Panc1 (cell line): ENCODE measurements around the gene DUSP16. TPM values are rescaled to one million over a fixed set of nuclear protein-coding genes. Genes with fewer than 3 reads are reported as not detected.

Source experiments
- ATAC-seq: fragments of 200-7000 bp; cut with Tn5 transposase; 2 replicates; pipeline ENCODE4 v1.9.1; 2020; ENCODE audit warnings: mild to moderate bottlenecking, moderate library complexity
- BruUV-seq: library from RNA; stranded (reverse); fragments of 400-500 nt; replicated peaks from 2 replicates; lab custom pipeline; 2021; lab: Mats Ljungman, UMichigan
- CTCF ChIA-PET: fragments of 300-600 bp; sonication (Branson Sonifier 250); formaldehyde crosslinking; loops from one replicate; lab custom pipeline; 2022; ENCODE audit warnings: antibody characterized with exemption; lab: Charles Lee
- POLR2A ChIA-PET: fragments of 300-600 bp; sonication (Branson Sonifier 250); formaldehyde crosslinking; loops from one replicate; lab custom pipeline; 2022; ENCODE audit warnings: antibody characterized with exemption; lab: Charles Lee
- DNase-seq: peaks from one replicate; pipeline ENCODE4 v3.0.0-alpha.2; 2010; ENCODE audit warnings: low read depth, low spot score
- H3K27ac ChIP-seq: 2 replicates; pipeline ENCODE4 v1.5.1; 2011; ENCODE audit warnings: mild to moderate bottlenecking, low read length, inconsistent platforms
- H3K27me3 ChIP-seq: fragments of 200-500 bp; sonication (Bioruptor generic); 2 replicates; pipeline ENCODE4 v1.6.0; 2014; ENCODE audit warnings: low read length, inconsistent platforms; ENCODE audit not compliant: control insufficient read depth, insufficient read depth
- H3K36me3 ChIP-seq: fragments of 200-500 bp; sonication (Bioruptor generic); 2 replicates; pipeline ENCODE4 v1.5.1; 2014; ENCODE audit warnings: inconsistent platforms, mild to moderate bottlenecking, low read length, moderate library complexity; ENCODE audit not compliant: control insufficient read depth, insufficient read depth
- H3K4me1 ChIP-seq: 2 replicates; pipeline ENCODE4 v1.5.1; 2011; ENCODE audit warnings: inconsistent platforms, mild to moderate bottlenecking, low read length, moderate library complexity; ENCODE audit not compliant: control insufficient read depth, insufficient read depth
- H3K4me3 ChIP-seq, 2 experiments: 2 replicates each; pipeline ENCODE4 v1.5.1; 2011 to 2012; ENCODE audit warnings: low read depth in 2 of 2, low read length in 2 of 2, mild to moderate bottlenecking in 2 of 2, inconsistent platforms in 1 of 2, moderate library complexity in 1 of 2
- H3K9me3 ChIP-seq: fragments of 200-500 bp; sonication (Bioruptor generic); 2 replicates; pipeline ENCODE4 v1.5.1; 2014; ENCODE audit warnings: low read depth, mild to moderate bottlenecking, inconsistent platforms, low read length, moderate library complexity; ENCODE audit not compliant: control insufficient read depth, insufficient read depth
- POLR2AphosphoS5 ChIP-seq: IDR thresholded peaks from 2 replicates; pipeline ENCODE4 v1.6.1; 2012; ENCODE audit warnings: mild to moderate bottlenecking, low read depth, low read length, moderate library complexity
- SIN3A ChIP-seq: IDR thresholded peaks from 2 replicates; pipeline ENCODE4 v1.6.1; 2012; ENCODE audit warnings: low read depth, mild to moderate bottlenecking, low read length, moderate library complexity, borderline replicate concordance; ENCODE audit not compliant: insufficient read depth
- TCF7L2 ChIP-seq: IDR thresholded peaks from 2 replicates; pipeline ENCODE4 v1.6.1; 2011; ENCODE audit warnings: mild to moderate bottlenecking, low read depth, low read length, inconsistent platforms
- in situ Hi-C: cut with HindIII; loops from 2 replicates; pipeline ENCODE4 v1.10.0; 2016; ENCODE audit warnings: low sequenced_read_pairs, low pct_unique_long_range_greater_than_20kb
- intact Hi-C: fragments of 100-400 bp; cut with micrococcal nuclease; formaldehyde crosslinking; loops from one replicate; pipeline ENCODE4 v1.10.0; 2022; ENCODE audit not compliant: unreplicated experiment
- total RNA-seq: library from RNA; stranded (reverse); gene quantifications from one replicate; pipeline ENCODE4 v1.2.1, GENCODE V29; 2021; ENCODE audit not compliant: unreplicated experiment
- TF ChIP-seq, protein P1 (sequence below): fragments of 450-650 bp; IDR thresholded peaks from 2 replicates; pipeline ENCODE4 v1.5.1; 2017; ENCODE audit warnings: mild to moderate bottlenecking
- TF ChIP-seq, protein P2 (sequence below), 2 experiments: IDR thresholded peaks; 2 replicates each; pipeline ENCODE4 v1.6.1; 2011 to 2012; ENCODE audit warnings: low read depth in 2 of 2, control low read depth in 1 of 2, low read length in 1 of 2, mild to moderate bottlenecking in 1 of 2, moderate library complexity in 1 of 2; ENCODE audit not compliant: insufficient read depth in 1 of 2

Gene DUSP16
- total RNA-seq, 1 experiment from 2014 or later = 12.9 TPM

- no peak for DNase-seq
- no peak for ATAC-seq
- Histone ChIP-seq H3K9me3 (no peaks in the 10 kb centered on the region), H3K4me1 (peaks cover 10% of the 10 kb centered on the region), H3K27me3 (no peaks in the 10 kb centered on the region), H3K4me3 (no peak overlapping the region), H3K27ac (no peak overlapping the region), H3K36me3 (no peaks in the 10 kb centered on the region; the same call in 1 of the 2 replicates)
- in situ Hi-C loops = no loop called here
- intact Hi-C loops = no loop called here
- CTCF ChIA-PET = no interaction called here
- POLR2A ChIA-PET = no interaction called here
- no TSS peak for BruUV-seq
- TF ChIP-seq TCF7L2 = no peak
- no peak for TF ChIP-seq SIN3A
- TF ChIP-seq POLR2AphosphoS5 = no peak
- TF ChIP-seq, protein P1, sequence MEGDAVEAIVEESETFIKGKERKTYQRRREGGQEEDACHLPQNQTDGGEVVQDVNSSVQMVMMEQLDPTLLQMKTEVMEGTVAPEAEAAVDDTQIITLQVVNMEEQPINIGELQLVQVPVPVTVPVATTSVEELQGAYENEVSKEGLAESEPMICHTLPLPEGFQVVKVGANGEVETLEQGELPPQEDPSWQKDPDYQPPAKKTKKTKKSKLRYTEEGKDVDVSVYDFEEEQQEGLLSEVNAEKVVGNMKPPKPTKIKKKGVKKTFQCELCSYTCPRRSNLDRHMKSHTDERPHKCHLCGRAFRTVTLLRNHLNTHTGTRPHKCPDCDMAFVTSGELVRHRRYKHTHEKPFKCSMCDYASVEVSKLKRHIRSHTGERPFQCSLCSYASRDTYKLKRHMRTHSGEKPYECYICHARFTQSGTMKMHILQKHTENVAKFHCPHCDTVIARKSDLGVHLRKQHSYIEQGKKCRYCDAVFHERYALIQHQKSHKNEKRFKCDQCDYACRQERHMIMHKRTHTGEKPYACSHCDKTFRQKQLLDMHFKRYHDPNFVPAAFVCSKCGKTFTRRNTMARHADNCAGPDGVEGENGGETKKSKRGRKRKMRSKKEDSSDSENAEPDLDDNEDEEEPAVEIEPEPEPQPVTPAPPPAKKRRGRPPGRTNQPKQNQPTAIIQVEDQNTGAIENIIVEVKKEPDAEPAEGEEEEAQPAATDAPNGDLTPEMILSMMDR = no peak
- TF ChIP-seq, protein P2, sequence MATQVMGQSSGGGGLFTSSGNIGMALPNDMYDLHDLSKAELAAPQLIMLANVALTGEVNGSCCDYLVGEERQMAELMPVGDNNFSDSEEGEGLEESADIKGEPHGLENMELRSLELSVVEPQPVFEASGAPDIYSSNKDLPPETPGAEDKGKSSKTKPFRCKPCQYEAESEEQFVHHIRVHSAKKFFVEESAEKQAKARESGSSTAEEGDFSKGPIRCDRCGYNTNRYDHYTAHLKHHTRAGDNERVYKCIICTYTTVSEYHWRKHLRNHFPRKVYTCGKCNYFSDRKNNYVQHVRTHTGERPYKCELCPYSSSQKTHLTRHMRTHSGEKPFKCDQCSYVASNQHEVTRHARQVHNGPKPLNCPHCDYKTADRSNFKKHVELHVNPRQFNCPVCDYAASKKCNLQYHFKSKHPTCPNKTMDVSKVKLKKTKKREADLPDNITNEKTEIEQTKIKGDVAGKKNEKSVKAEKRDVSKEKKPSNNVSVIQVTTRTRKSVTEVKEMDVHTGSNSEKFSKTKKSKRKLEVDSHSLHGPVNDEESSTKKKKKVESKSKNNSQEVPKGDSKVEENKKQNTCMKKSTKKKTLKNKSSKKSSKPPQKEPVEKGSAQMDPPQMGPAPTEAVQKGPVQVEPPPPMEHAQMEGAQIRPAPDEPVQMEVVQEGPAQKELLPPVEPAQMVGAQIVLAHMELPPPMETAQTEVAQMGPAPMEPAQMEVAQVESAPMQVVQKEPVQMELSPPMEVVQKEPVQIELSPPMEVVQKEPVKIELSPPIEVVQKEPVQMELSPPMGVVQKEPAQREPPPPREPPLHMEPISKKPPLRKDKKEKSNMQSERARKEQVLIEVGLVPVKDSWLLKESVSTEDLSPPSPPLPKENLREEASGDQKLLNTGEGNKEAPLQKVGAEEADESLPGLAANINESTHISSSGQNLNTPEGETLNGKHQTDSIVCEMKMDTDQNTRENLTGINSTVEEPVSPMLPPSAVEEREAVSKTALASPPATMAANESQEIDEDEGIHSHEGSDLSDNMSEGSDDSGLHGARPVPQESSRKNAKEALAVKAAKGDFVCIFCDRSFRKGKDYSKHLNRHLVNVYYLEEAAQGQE (IDR thresholded peaks at IDR 0.05; ENCODE audit: insufficient read depth in 1 of 2, low read depth in 2 of 2, low read length in 1 of 2) = no peak
These were observed 47.0 kb upstream of the DUSP16 start for GRCh38 chr12:12609692-12610091.

GRCh38 chr12:12608557-12608957 lies 45.9 kb upstream of the DUSP16 start:
- intact Hi-C loops (no loop called here), in situ Hi-C loops (no loop called here)
- peaks cover 10% of the 10 kb centered on the region for H3K4me1 ChIP-seq
- ChIA-PET CTCF (no interaction called here), POLR2A (no interaction called here)
- no peak for ATAC-seq
- H3K27ac ChIP-seq = no peak overlapping the region
- no peak overlapping the region for H3K4me3 ChIP-seq
- no peaks in the 10 kb centered on the region; the same call in 1 of the 2 replicates for H3K36me3 ChIP-seq
- no peaks in the 10 kb centered on the region for H3K9me3 ChIP-seq
- H3K27me3 ChIP-seq = no peaks in the 10 kb centered on the region
- no peak for TF ChIP-seq POLR2AphosphoS5
- no peak for TF ChIP-seq SIN3A
- no peak for TF ChIP-seq TCF7L2
- TF ChIP-seq, protein P1 = no peak; the same call in 1 of the 2 replicates
- TF ChIP-seq, protein P2 (IDR thresholded peaks at IDR 0.05; ENCODE audit: insufficient read depth in 1 of 2, low read depth in 2 of 2, low read length in 1 of 2) = no peak
- DNase-seq = no peak
- BruUV-seq = no TSS peak
